Epithelial cell of esophagus (primary cell): ENCODE results near the gene AQP10.

Source experiments
- DNase-seq: peaks from one replicate; pipeline ENCODE4 v3.0.0; 2010; ENCODE audit warnings: low read depth
- H3K4me3 ChIP-seq: 2 replicates; pipeline ENCODE4 v1.5.1; 2011; ENCODE audit warnings: mild to moderate bottlenecking, low read length, control low read depth
- CTCF ChIP-seq: IDR thresholded peaks from 2 replicates; pipeline ENCODE4 v1.5.1; 2011; ENCODE audit warnings: low read depth, mild to moderate bottlenecking, low read length, control low read depth, inconsistent platforms; ENCODE audit not compliant: insufficient read depth; ENCODE audit errors: missing control alignments

The AQP10 gene

GRCh38 chr1:154326546-154327465 is 5.9 kb downstream of the AQP10 start:
- TF ChIP-seq CTCF = no peak
- peak; percentile 29 for DNase-seq
- H3K4me3 ChIP-seq = no peak overlapping the region

- H3K4me3 ChIP-seq = peak overlapping the region; percentile 27
- TF ChIP-seq CTCF = no peak
- DNase-seq = peak; percentile 30
Measured at GRCh38 chr1:154327466-154328317, 6.8 kb downstream of the AQP10 start.

- H3K4me3 ChIP-seq = peak overlapping the region; percentile 27
- TF ChIP-seq CTCF = no peak
- peak; percentile 75 for DNase-seq
Measured at GRCh38 chr1:154328318-154329151, 7.6 kb downstream of the AQP10 start.

- no peak for DNase-seq
- TF ChIP-seq CTCF = no peak
- no peak overlapping the region for H3K4me3 ChIP-seq
Measured at GRCh38 chr1:154329152-154329521, 8.2 kb downstream of the AQP10 start.

GRCh38 chr1:154329551-154330131 is 8.7 kb downstream of the AQP10 start:
- no peak for TF ChIP-seq CTCF
- no peak overlapping the region for H3K4me3 ChIP-seq
- DNase-seq = no peak

GRCh38 chr1:154330669-154331068 is 9.8 kb downstream of the AQP10 start:
- no peak for TF ChIP-seq CTCF
- DNase-seq = no peak
- no peak overlapping the region for H3K4me3 ChIP-seq
